GM21381 (cell line): ENCODE results near the gene RPH3AL.
"Not testable (repeated sequence)": the region's sequence is repeated elsewhere in the genome, so short reads cannot be mapped to it uniquely, and the experiment has no call there.

Experiments
- ATAC-seq: cut with Tn5 transposase; IDR thresholded peaks from one replicate; pipeline ENCODE4 v1.9.1; 2021; ENCODE audit warnings: mild to moderate bottlenecking, moderate library complexity; ENCODE audit not compliant: unreplicated experiment

RPH3AL gene

GRCh38 chr17:228951-229708 lies 123.5 kb downstream of the RPH3AL start:
- ATAC-seq = no peak

- no peak for ATAC-seq
These were observed 124.5 kb downstream of the RPH3AL start for GRCh38 chr17:227946-228615.

GRCh38 chr17:227078-227945 lies 125.3 kb downstream of the RPH3AL start:
- ATAC-seq = no peak

- no peak for ATAC-seq
These were observed 126.2 kb downstream of the RPH3AL start for GRCh38 chr17:226108-227077.

GRCh38 chr17:225551-225950 lies 127.1 kb downstream of the RPH3AL start:
- no peak for ATAC-seq

- not testable (repeated sequence) for ATAC-seq
These were observed 128.0 kb downstream of the RPH3AL start for GRCh38 chr17:224576-224975.

GRCh38 chr17:223723-224471 lies 128.7 kb downstream of the RPH3AL start:
- no peak for ATAC-seq

GRCh38 chr17:222172-222571 lies 130.4 kb downstream of the RPH3AL start:
- ATAC-seq = no peak

GRCh38 chr17:219696-220095 lies 132.9 kb downstream of the RPH3AL start:
- ATAC-seq = no peak

GRCh38 chr17:218432-219110 lies 134.0 kb downstream of the RPH3AL start:
- ATAC-seq = no peak

- no peak for ATAC-seq
These were observed 136.0 kb downstream of the RPH3AL start for GRCh38 chr17:216625-217024.

GRCh38 chr17:215563-216478 lies 136.8 kb downstream of the RPH3AL start:
- ATAC-seq = not testable (repeated sequence)

- ATAC-seq = no peak
These were observed 137.7 kb downstream of the RPH3AL start for GRCh38 chr17:214881-215331.

- ATAC-seq = no peak
These were observed 139.1 kb downstream of the RPH3AL start for GRCh38 chr17:213286-214105.

- ATAC-seq = no peak
These were observed 142.2 kb downstream of the RPH3AL start for GRCh38 chr17:210402-210801.

- no peak for ATAC-seq
These were observed 144.2 kb downstream of the RPH3AL start for GRCh38 chr17:208429-208828.

- ATAC-seq = no peak
These were observed 144.8 kb downstream of the RPH3AL start for GRCh38 chr17:207775-208174.
